Mammary epithelial cell (primary cell): ENCODE data around the gene NBAS.

ENCODE experiments used
- EZH2 ChIP-seq: IDR thresholded peaks from 2 replicates; pipeline ENCODE4 v1.6.1; 2012; ENCODE audit warnings: low read length, inconsistent platforms, borderline replicate concordance
- TF ChIP-seq, protein P1 (sequence below), 2 donors: IDR thresholded peaks in 1 of 2; conservative IDR thresholded peaks in 1 of 2; 2 replicates each; pipeline ENCODE4 v1.5.1; 2011 to 2012; ENCODE audit warnings: inconsistent platforms in 2 of 2, low read length in 2 of 2, mild to moderate bottlenecking in 2 of 2, control low read depth in 1 of 2, low read depth in 1 of 2; ENCODE audit not compliant: insufficient read depth in 1 of 2; ENCODE audit errors: extremely low read depth in 1 of 2

DNA sequence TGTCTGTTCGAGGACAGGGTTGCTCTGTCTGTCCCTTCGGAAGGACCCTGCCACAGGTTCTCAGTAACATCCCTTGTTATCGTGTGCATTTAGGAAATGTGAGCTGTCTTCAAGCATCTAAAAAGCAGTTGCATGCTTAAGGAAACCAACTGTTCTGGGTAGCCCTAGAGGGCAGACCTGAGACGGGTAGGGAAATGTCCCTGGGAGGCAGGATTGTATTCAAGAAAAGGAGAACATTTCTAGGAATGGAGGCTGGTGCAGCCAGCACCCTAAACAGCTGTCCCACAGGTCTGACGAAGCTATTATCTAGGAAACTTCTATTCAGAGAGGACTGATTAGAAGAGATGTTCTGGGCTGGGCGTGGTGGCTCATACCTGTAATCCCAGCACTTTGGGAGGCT, 414.2 kb downstream of the NBAS start:
- TF ChIP-seq, protein P1, sequence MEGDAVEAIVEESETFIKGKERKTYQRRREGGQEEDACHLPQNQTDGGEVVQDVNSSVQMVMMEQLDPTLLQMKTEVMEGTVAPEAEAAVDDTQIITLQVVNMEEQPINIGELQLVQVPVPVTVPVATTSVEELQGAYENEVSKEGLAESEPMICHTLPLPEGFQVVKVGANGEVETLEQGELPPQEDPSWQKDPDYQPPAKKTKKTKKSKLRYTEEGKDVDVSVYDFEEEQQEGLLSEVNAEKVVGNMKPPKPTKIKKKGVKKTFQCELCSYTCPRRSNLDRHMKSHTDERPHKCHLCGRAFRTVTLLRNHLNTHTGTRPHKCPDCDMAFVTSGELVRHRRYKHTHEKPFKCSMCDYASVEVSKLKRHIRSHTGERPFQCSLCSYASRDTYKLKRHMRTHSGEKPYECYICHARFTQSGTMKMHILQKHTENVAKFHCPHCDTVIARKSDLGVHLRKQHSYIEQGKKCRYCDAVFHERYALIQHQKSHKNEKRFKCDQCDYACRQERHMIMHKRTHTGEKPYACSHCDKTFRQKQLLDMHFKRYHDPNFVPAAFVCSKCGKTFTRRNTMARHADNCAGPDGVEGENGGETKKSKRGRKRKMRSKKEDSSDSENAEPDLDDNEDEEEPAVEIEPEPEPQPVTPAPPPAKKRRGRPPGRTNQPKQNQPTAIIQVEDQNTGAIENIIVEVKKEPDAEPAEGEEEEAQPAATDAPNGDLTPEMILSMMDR (conservative IDR thresholded peaks at IDR 0.05 in 1 of 2, IDR thresholded peaks at IDR 0.05 in 1 of 2; ENCODE audit: extremely low read depth in 1 of 2, insufficient read depth in 1 of 2, low read depth in 1 of 2, low read length in 2 of 2), result no peak
- no peak for TF ChIP-seq EZH2
